K562 (cell line): ENCODE measurements around the gene NUPR1. TPM values are rescaled to one million over a fixed set of nuclear protein-coding genes. Genes with fewer than 3 reads are reported as not detected.

Experiments
- ARID1B ChIP-seq: fragments of 450-650 bp; IDR thresholded peaks from 2 replicates; pipeline ENCODE4 v1.6.1; 2016; ENCODE audit warnings: antibody characterized with exemption, mild to moderate bottlenecking, inconsistent platforms
- CBX8 ChIP-seq: fragments of 200-600 bp; sonication (generic); IDR thresholded peaks from 2 replicates; pipeline ENCODE4 v1.6.1; 2012; ENCODE audit warnings: borderline replicate concordance, mixed run types, low read depth, mild to moderate bottlenecking, moderate library complexity, mixed read lengths, low read length, control low read depth, inconsistent platforms; ENCODE audit not compliant: poor library complexity, severe bottlenecking; ENCODE audit errors: extremely low read depth
- HNRNPL ChIP-seq: fragments of 200-400 bp; formaldehyde crosslinking; IDR thresholded peaks from 2 replicates; pipeline ENCODE4 v1.6.1; 2017; ENCODE audit warnings: low read depth, mild to moderate bottlenecking, low read length
- JUND ChIP-seq, 2 experiments: IDR thresholded peaks; 2 replicates in 1 of 2; 3 replicates in 1 of 2; pipeline ENCODE4 v1.6.1; 2011; ENCODE audit warnings: borderline replicate concordance in 2 of 2, low read depth in 2 of 2, low read length in 2 of 2, improper control_type of control experiment in 1 of 2, missing biosample characterization in 1 of 2, missing genetic modification characterization in 1 of 2, missing genetic modification reagents in 1 of 2
- MAFK ChIP-seq: IDR thresholded peaks from 2 replicates; pipeline ENCODE4 v1.6.1; 2011; ENCODE audit warnings: low read length, improper control_type of control experiment
- NCOA1 ChIP-seq: fragments of 450-650 bp; IDR thresholded peaks from 2 replicates; pipeline ENCODE4 v1.6.1; 2016; ENCODE audit warnings: low read depth
- RBM22 ChIP-seq: fragments of 200-400 bp; formaldehyde crosslinking; IDR thresholded peaks from 2 replicates; pipeline ENCODE4 v1.6.1; 2018; ENCODE audit warnings: low read length, low read depth; ENCODE audit not compliant: poor library complexity, severe bottlenecking
- SMC3 ChIP-seq: conservative IDR thresholded peaks from 2 replicates; pipeline ENCODE4 v1.6.1; 2011; ENCODE audit warnings: low read depth, low read length, improper control_type of control experiment; ENCODE audit not compliant: insufficient read depth
- ZBTB7A ChIP-seq: IDR thresholded peaks from 2 replicates; pipeline ENCODE4 v1.6.1; 2011; ENCODE audit warnings: low read depth, mild to moderate bottlenecking, low read length, moderate library complexity, borderline replicate concordance; ENCODE audit not compliant: control insufficient read depth
- ZNF140 ChIP-seq: fragments of 250-450 bp; sonication (Bioruptor Pico); IDR thresholded peaks from 2 replicates; pipeline ENCODE4 v1.8.0; 2021; ENCODE audit warnings: moderate library complexity, mild to moderate bottlenecking, inconsistent platforms
- ZNF143 ChIP-seq: sonication (generic); formaldehyde crosslinking; IDR thresholded peaks from 2 replicates; pipeline ENCODE4 v1.9.0; 2022; ENCODE audit warnings: mild to moderate bottlenecking, missing genetic modification reagents
- ZNF280A ChIP-seq: fragments of 450-650 bp; IDR thresholded peaks from 2 replicates; pipeline ENCODE4 v1.6.1; 2018; ENCODE audit warnings: mild to moderate bottlenecking, low read depth; ENCODE audit not compliant: partially characterized antibody
- polyA plus RNA-seq, 8 experiments: library from polyadenylated mRNA; depleted of rRNA in 4 of 8; stranded (reverse) in 5 of 8; unstranded in 3 of 8; fragments of >200 nt; fragmentation: Nextera tagmentation in 2 of 8; fragmentation: Illumina TruSeq in 1 of 8; extraction: Ambion mirVana in 2 of 8; extraction: Trizol in 1 of 8; gene quantifications; 2 replicates each; pipeline versions ENCODE4 v1.2.1 to v1.2.3, GENCODE V29; 2011 to 2014; ENCODE audit warnings: inconsistent platforms in 1 of 8, missing spikeins in 1 of 8
- total RNA-seq, 7 experiments: library from RNA; depleted of rRNA in 6 of 7; stranded (reverse); fragments of >200 nt in 6 of 7; fragmentation: Illumina TruSeq in 2 of 7; extraction: Trizol in 2 of 7; gene quantifications; 2 replicates each; pipeline versions ENCODE4 v1.2.1 to v1.2.3, GENCODE V29; 2011 to 2021; ENCODE audit warnings: low replicate concordance in 1 of 7
- TF ChIP-seq, protein P1 (sequence below): sonication (generic); formaldehyde crosslinking; IDR thresholded peaks from 2 replicates; pipeline ENCODE4 v1.8.0; 2022; ENCODE audit warnings: mild to moderate bottlenecking, missing genetic modification reagents
- TF ChIP-seq, protein P2 (sequence below): IDR thresholded peaks from 2 replicates; pipeline ENCODE4 v1.6.1; 2016; ENCODE audit warnings: missing genetic modification characterization, missing compliant biosample characterization

Gene NUPR1
- total and polyA plus RNA-seq, 9 of the 15 experiments (the other 6 are each of a cell fraction or from before 2014, with no cell fraction given), result 0.07 to 1.5 (median 0.27) TPM

GRCh38 chr16:28549301-28549899, 10.6 kb upstream of the NUPR1 start (continued):
- TF ChIP-seq ZNF280A (no peak), CBX8 (no peak), SMC3 (peak; percentile 63), ZNF143 (CRISPR knock-in tag) (no peak), RBM22 (no peak), HNRNPL (no peak), NCOA1 (no peak), JUND (IDR thresholded peaks at IDR 0.05; ENCODE audit: borderline replicate concordance, low read depth, low read length) (no peak), JUND (tag; IDR thresholded peaks at IDR 0.05; ENCODE audit: borderline replicate concordance, low read depth, low read length) (no peak), ZNF140 (CRISPR knock-in tag) (no peak), MAFK (no peak), ZBTB7A (no peak), ARID1B (no peak)
- TF ChIP-seq, protein P1, sequence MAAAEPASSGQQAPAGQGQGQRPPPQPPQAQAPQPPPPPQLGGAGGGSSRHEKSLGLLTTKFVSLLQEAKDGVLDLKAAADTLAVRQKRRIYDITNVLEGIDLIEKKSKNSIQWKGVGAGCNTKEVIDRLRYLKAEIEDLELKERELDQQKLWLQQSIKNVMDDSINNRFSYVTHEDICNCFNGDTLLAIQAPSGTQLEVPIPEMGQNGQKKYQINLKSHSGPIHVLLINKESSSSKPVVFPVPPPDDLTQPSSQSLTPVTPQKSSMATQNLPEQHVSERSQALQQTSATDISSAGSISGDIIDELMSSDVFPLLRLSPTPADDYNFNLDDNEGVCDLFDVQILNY, result no peak
- TF ChIP-seq, protein P2, sequence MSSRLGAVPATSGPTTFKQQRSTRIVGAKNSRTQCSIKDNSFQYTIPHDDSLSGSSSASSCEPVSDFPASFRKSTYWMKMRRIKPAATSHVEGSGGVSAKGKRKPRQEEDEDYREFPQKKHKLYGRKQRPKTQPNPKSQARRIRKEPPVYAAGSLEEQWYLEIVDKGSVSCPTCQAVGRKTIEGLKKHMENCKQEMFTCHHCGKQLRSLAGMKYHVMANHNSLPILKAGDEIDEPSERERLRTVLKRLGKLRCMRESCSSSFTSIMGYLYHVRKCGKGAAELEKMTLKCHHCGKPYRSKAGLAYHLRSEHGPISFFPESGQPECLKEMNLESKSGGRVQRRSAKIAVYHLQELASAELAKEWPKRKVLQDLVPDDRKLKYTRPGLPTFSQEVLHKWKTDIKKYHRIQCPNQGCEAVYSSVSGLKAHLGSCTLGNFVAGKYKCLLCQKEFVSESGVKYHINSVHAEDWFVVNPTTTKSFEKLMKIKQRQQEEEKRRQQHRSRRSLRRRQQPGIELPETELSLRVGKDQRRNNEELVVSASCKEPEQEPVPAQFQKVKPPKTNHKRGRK (tag), result no peak
